H1 (cell line): ENCODE measurements around the gene JMJD7. TPM values are rescaled to one million over a fixed set of nuclear protein-coding genes. Genes with fewer than 3 reads are reported as not detected.

Experiments used
- CTCF ChIA-PET: fragments of 300-600 bp; sonication (Branson Sonifier 250); formaldehyde crosslinking; loops from one replicate; lab custom pipeline; 2021; ENCODE audit not compliant: partially characterized antibody; lab: Charles Lee
- POLR2A ChIA-PET: fragments of 300-600 bp; sonication (Branson Sonifier 250); formaldehyde crosslinking; loops from one replicate; lab custom pipeline; 2021; ENCODE audit warnings: inconsistent platforms; ENCODE audit not compliant: partially characterized antibody; lab: Charles Lee
- DNase-seq, 2 experiments: peaks; one replicate each; pipeline versions ENCODE4 v3.0.0 to v3.0.0-alpha.2; 2010 to 2022; ENCODE audit warnings: low spot score in 2 of 2, low read depth in 1 of 2, mixed read lengths in 1 of 2
- FAIRE-seq: peaks from 2 replicates; lab custom pipeline; 2011; peaks lifted over from hg19 to GRCh38; lab: Jason Lieb, UNC
- H2AFZ ChIP-seq: 2 replicates; pipeline ENCODE4 v1.8.1; 2012; ENCODE audit warnings: low read length, inconsistent platforms
- H2AK5ac ChIP-seq: 2 replicates; pipeline ENCODE4 v1.6.1; 2013; ENCODE audit warnings: low read depth, low read length
- H2BK120ac ChIP-seq: replicated peaks from 2 replicates; pipeline ENCODE3; 2013; ENCODE audit warnings: low read depth, low read length, inconsistent platforms
- H2BK12ac ChIP-seq: 2 replicates; pipeline ENCODE4 v1.6.1; 2013; ENCODE audit warnings: low read depth, low read length
- H2BK15ac ChIP-seq: 2 replicates; pipeline ENCODE4 v1.6.1; 2013; ENCODE audit warnings: low read length
- H2BK20ac ChIP-seq: 2 replicates; pipeline ENCODE4 v1.6.1; 2013; ENCODE audit warnings: low read length
- H2BK5ac ChIP-seq: 2 replicates; pipeline ENCODE4 v1.6.1; 2013; ENCODE audit warnings: low read depth, low read length
- H3K14ac ChIP-seq: 2 replicates; pipeline ENCODE4 v1.6.1; 2013; ENCODE audit warnings: inconsistent platforms; ENCODE audit not compliant: insufficient read length
- H3K18ac ChIP-seq: 2 replicates; pipeline ENCODE4 v1.6.1; 2013; ENCODE audit warnings: low read length; ENCODE audit errors: extremely low read depth
- H3K23ac ChIP-seq: 2 replicates; pipeline ENCODE4 v1.6.1; 2013; ENCODE audit warnings: inconsistent platforms; ENCODE audit not compliant: insufficient read length
- H3K23me2 ChIP-seq: 2 replicates; pipeline ENCODE4 v1.6.1; 2013; ENCODE audit warnings: low read depth, low read length
- H3K27ac ChIP-seq: 2 replicates; pipeline ENCODE4 v1.6.1; 2011; ENCODE audit warnings: low read depth, low read length, inconsistent platforms
- H3K27me3 ChIP-seq, 4 experiments: replicated peaks in 1 of 4; 1 replicate in 1 of 4; 2 replicates in 3 of 4; pipeline versions ENCODE4 v1.6.1 to v1.8.1; 2011 to 2013; ENCODE audit warnings: low read length in 3 of 4, mild to moderate bottlenecking in 3 of 4, inconsistent platforms in 2 of 4, mixed read lengths in 2 of 4, moderate library complexity in 1 of 4; ENCODE audit not compliant: control insufficient read depth in 3 of 4, insufficient read depth in 3 of 4; ENCODE audit errors: extremely low read depth in 1 of 4
- H3K36me3 ChIP-seq, 4 experiments: 2 replicates each; pipeline versions ENCODE4 v1.6.1 to v1.8.1; 2011 to 2013; ENCODE audit warnings: mild to moderate bottlenecking in 4 of 4, low read length in 3 of 4, moderate library complexity in 2 of 4, control low read depth in 1 of 4, inconsistent platforms in 1 of 4; ENCODE audit not compliant: insufficient read depth in 4 of 4, control insufficient read depth in 2 of 4
- H3K4ac ChIP-seq: replicated peaks from 2 replicates; pipeline ENCODE3; 2013; ENCODE audit warnings: low read length, low read depth, mixed read lengths, inconsistent platforms; ENCODE audit not compliant: insufficient read length
- H3K4me1 ChIP-seq, 4 experiments: replicated peaks in 1 of 4; 1 replicate in 1 of 4; 2 replicates in 3 of 4; pipeline versions ENCODE4 v1.6.1 to v1.8.1; 2011 to 2013; ENCODE audit warnings: low read length in 3 of 4, inconsistent platforms in 2 of 4, mixed read lengths in 1 of 4; ENCODE audit not compliant: insufficient read depth in 4 of 4, control insufficient read depth in 3 of 4
- H3K4me2 ChIP-seq, 2 experiments: 2 replicates each; pipeline versions ENCODE4 v1.6.1 to v1.8.1; 2011 to 2013; ENCODE audit warnings: low read depth in 2 of 2, low read length in 2 of 2, control low read depth in 1 of 2, inconsistent platforms in 1 of 2, mild to moderate bottlenecking in 1 of 2; ENCODE audit not compliant: insufficient read depth in 1 of 2
- H3K4me3 ChIP-seq, 4 experiments: fragments of 200-600, 300-600 bp in 1 of 4; sonication (generic), shearing (Covaris generic), sonication (Bioruptor Twin) in 1 of 4; 2 replicates each; pipeline versions ENCODE4 v1.5.1 to v1.8.1; 2011 to 2016; ENCODE audit warnings: low read length in 4 of 4, low read depth in 3 of 4, control low read depth in 2 of 4, inconsistent platforms in 2 of 4, mild to moderate bottlenecking in 2 of 4, mixed read lengths in 1 of 4, moderate library complexity in 1 of 4; ENCODE audit not compliant: insufficient read depth in 2 of 4; ENCODE audit errors: extremely low read depth in 1 of 4
- H3K56ac ChIP-seq: replicated peaks from 2 replicates; pipeline ENCODE3; 2013; ENCODE audit warnings: low read depth, mild to moderate bottlenecking, mixed read lengths, low read length, inconsistent platforms; ENCODE audit not compliant: insufficient read length
- H3K79me1 ChIP-seq: 2 replicates; pipeline ENCODE4 v1.6.1; 2013; ENCODE audit warnings: low read depth, low read length, control low read depth
- H3K79me2 ChIP-seq, 2 experiments: 2 replicates each; pipeline versions ENCODE4 v1.6.1 to v1.8.1; 2012 to 2013; ENCODE audit warnings: low read length in 2 of 2, mild to moderate bottlenecking in 2 of 2, inconsistent platforms in 1 of 2; ENCODE audit not compliant: insufficient read depth in 2 of 2, control insufficient read depth in 1 of 2
- H3K9ac ChIP-seq, 4 experiments: replicated peaks in 1 of 4; 1 replicate in 1 of 4; 2 replicates in 3 of 4; pipeline versions ENCODE4 v1.6.1 to v1.8.1; 2011 to 2013; ENCODE audit warnings: low read depth in 3 of 4, low read length in 3 of 4, control low read depth in 2 of 4, mild to moderate bottlenecking in 2 of 4, moderate library complexity in 2 of 4, inconsistent platforms in 1 of 4; ENCODE audit errors: extremely low read depth in 1 of 4
- H3K9me3 ChIP-seq, 2 experiments: 2 replicates each; pipeline versions ENCODE4 v1.6.1 to v1.8.1; 2012 to 2013; ENCODE audit warnings: mild to moderate bottlenecking in 2 of 2, moderate library complexity in 2 of 2, control low read depth in 1 of 2, inconsistent platforms in 1 of 2, low read depth in 1 of 2, low read length in 1 of 2, mixed read lengths in 1 of 2; ENCODE audit not compliant: insufficient read depth in 2 of 2
- H4K20me1 ChIP-seq, 2 experiments: replicated peaks in 1 of 2; 2 replicates each; pipeline versions ENCODE3 to v1.8.1; 2011 to 2013; ENCODE audit warnings: inconsistent platforms in 2 of 2, low read length in 2 of 2, mild to moderate bottlenecking in 1 of 2; ENCODE audit not compliant: insufficient read depth in 2 of 2, control insufficient read depth in 1 of 2
- H4K5ac ChIP-seq: 2 replicates; pipeline ENCODE4 v1.6.1; 2013; ENCODE audit warnings: low read length, low read depth, mixed read lengths, inconsistent platforms; ENCODE audit not compliant: insufficient read length
- H4K8ac ChIP-seq: 2 replicates; pipeline ENCODE4 v1.8.0; 2013; ENCODE audit warnings: mild to moderate bottlenecking, moderate library complexity, low read length, inconsistent platforms; ENCODE audit not compliant: insufficient read depth; ENCODE audit errors: extremely low read depth
- H4K91ac ChIP-seq: replicated peaks from 2 replicates; pipeline ENCODE3; 2013; ENCODE audit warnings: low read length, mixed read lengths, inconsistent platforms; ENCODE audit not compliant: insufficient read length
- polyA plus RNA-seq, 7 experiments: library from polyadenylated mRNA; depleted of rRNA in 3 of 7; stranded (reverse) in 5 of 7; unstranded in 2 of 7; fragments of >200 nt in 5 of 7; fragments of 200-250 nt in 2 of 7; gene quantifications; 1 replicate in 5 of 7; 2 replicates in 1 of 7; 4 replicates in 1 of 7; pipeline versions ENCODE4 v1.2.1 to v1.2.3, GENCODE V29; 2011 to 2013; ENCODE audit warnings: missing spikeins in 2 of 7, mixed read lengths in 2 of 7
- total RNA-seq: library from RNA; stranded (reverse); fragmentation: NEBNext Ultra II Directional; extraction: Animal tissue kit (Norgen Biotek cat#: 25700); gene quantifications from 2 replicates; pipeline ENCODE4 v1.2.1, GENCODE V29; 2021
- TF ChIP-seq, protein P1 (sequence below): fragments of 300-600 bp; sonication (generic); IDR thresholded peaks from 2 replicates; pipeline ENCODE4 v1.7.1; 2012; ENCODE audit warnings: low read length, moderate library complexity, mild to moderate bottlenecking, inconsistent platforms; ENCODE audit not compliant: insufficient replicate concordance

The JMJD7 gene
- total and polyA plus RNA-seq, 2 of the 8 experiments (the other 6 are each of a cell fraction or from before 2014, with no cell fraction given), result 15.0 to 20.0 TPM

DNA sequence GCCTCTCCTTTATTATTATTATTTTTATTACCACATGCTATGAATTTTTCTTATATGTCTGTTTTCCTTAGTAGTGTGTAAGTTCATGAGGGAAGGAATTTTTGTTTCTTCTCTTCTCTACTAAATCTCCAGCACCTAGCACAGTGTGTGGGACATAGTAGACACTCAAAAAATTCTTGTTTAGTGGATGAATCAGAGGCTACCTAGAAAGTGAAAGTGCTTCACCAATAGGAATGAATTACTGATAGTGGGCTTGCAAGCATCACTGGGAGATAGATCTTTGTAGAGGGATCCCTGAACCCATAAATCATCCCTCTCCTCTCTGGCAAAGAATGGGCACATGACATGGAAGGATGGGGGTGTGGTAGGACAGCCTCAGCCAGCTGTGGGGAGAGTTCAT is 57.4 kb downstream of the JMJD7 start:
- Histone ChIP-seq H3K4ac (no peak overlapping the region), H3K27me3 (peaks cover 21 to 32% (median 30%) of the 10 kb centered on the region in 4 experiments), H3K79me1 (no peaks in the 10 kb centered on the region), H3K79me2 (no peaks in the 10 kb centered on the region), H3K9me3 (no peaks in the 10 kb centered on the region), H4K20me1 (no peaks in the 10 kb centered on the region), H3K56ac (no peak overlapping the region), H4K8ac (no peak overlapping the region; the same call in 1 of the 2 replicates), H3K23ac (no peak overlapping the region), H2BK12ac (no peak overlapping the region), H3K9ac (no peak overlapping the region), H3K36me3 (no peaks in the 10 kb centered on the region), H2BK15ac (no peak overlapping the region), H3K18ac (no peak overlapping the region), H3K4me2 (no peak overlapping the region), H3K14ac (no peak overlapping the region), H3K27ac (no peak overlapping the region), H2AK5ac (no peak overlapping the region), H3K23me2 (peaks cover 4% of the 10 kb centered on the region; the same call in 1 of the 2 replicates), H2AFZ (no peak overlapping the region), H2BK20ac (no peak overlapping the region), H2BK120ac (no peak overlapping the region), H3K4me1 (peaks cover 0 to 9% (median 4%) of the 10 kb centered on the region in 4 experiments; a peak in 6 of 7 replicates), H4K91ac (no peak overlapping the region), H3K4me3 (no peak overlapping the region), H2BK5ac (no peak overlapping the region), H4K5ac (no peak overlapping the region)
- no peak for DNase-seq
- POLR2A ChIA-PET, result interaction anchor here (1.2 kb wide), 1 partner anchor 10 kb away, joined by 6 read pairs; no protein-coding TSS in a partner anchor
- CTCF ChIA-PET, result interaction anchor here (1.2 to 3.0 kb wide), 6 partner anchors 15 to 75 kb away, joined by 3 to 12 read pairs (median 6); no protein-coding TSS in a partner anchor
- FAIRE-seq, result no peak
- TF ChIP-seq, protein P1, sequence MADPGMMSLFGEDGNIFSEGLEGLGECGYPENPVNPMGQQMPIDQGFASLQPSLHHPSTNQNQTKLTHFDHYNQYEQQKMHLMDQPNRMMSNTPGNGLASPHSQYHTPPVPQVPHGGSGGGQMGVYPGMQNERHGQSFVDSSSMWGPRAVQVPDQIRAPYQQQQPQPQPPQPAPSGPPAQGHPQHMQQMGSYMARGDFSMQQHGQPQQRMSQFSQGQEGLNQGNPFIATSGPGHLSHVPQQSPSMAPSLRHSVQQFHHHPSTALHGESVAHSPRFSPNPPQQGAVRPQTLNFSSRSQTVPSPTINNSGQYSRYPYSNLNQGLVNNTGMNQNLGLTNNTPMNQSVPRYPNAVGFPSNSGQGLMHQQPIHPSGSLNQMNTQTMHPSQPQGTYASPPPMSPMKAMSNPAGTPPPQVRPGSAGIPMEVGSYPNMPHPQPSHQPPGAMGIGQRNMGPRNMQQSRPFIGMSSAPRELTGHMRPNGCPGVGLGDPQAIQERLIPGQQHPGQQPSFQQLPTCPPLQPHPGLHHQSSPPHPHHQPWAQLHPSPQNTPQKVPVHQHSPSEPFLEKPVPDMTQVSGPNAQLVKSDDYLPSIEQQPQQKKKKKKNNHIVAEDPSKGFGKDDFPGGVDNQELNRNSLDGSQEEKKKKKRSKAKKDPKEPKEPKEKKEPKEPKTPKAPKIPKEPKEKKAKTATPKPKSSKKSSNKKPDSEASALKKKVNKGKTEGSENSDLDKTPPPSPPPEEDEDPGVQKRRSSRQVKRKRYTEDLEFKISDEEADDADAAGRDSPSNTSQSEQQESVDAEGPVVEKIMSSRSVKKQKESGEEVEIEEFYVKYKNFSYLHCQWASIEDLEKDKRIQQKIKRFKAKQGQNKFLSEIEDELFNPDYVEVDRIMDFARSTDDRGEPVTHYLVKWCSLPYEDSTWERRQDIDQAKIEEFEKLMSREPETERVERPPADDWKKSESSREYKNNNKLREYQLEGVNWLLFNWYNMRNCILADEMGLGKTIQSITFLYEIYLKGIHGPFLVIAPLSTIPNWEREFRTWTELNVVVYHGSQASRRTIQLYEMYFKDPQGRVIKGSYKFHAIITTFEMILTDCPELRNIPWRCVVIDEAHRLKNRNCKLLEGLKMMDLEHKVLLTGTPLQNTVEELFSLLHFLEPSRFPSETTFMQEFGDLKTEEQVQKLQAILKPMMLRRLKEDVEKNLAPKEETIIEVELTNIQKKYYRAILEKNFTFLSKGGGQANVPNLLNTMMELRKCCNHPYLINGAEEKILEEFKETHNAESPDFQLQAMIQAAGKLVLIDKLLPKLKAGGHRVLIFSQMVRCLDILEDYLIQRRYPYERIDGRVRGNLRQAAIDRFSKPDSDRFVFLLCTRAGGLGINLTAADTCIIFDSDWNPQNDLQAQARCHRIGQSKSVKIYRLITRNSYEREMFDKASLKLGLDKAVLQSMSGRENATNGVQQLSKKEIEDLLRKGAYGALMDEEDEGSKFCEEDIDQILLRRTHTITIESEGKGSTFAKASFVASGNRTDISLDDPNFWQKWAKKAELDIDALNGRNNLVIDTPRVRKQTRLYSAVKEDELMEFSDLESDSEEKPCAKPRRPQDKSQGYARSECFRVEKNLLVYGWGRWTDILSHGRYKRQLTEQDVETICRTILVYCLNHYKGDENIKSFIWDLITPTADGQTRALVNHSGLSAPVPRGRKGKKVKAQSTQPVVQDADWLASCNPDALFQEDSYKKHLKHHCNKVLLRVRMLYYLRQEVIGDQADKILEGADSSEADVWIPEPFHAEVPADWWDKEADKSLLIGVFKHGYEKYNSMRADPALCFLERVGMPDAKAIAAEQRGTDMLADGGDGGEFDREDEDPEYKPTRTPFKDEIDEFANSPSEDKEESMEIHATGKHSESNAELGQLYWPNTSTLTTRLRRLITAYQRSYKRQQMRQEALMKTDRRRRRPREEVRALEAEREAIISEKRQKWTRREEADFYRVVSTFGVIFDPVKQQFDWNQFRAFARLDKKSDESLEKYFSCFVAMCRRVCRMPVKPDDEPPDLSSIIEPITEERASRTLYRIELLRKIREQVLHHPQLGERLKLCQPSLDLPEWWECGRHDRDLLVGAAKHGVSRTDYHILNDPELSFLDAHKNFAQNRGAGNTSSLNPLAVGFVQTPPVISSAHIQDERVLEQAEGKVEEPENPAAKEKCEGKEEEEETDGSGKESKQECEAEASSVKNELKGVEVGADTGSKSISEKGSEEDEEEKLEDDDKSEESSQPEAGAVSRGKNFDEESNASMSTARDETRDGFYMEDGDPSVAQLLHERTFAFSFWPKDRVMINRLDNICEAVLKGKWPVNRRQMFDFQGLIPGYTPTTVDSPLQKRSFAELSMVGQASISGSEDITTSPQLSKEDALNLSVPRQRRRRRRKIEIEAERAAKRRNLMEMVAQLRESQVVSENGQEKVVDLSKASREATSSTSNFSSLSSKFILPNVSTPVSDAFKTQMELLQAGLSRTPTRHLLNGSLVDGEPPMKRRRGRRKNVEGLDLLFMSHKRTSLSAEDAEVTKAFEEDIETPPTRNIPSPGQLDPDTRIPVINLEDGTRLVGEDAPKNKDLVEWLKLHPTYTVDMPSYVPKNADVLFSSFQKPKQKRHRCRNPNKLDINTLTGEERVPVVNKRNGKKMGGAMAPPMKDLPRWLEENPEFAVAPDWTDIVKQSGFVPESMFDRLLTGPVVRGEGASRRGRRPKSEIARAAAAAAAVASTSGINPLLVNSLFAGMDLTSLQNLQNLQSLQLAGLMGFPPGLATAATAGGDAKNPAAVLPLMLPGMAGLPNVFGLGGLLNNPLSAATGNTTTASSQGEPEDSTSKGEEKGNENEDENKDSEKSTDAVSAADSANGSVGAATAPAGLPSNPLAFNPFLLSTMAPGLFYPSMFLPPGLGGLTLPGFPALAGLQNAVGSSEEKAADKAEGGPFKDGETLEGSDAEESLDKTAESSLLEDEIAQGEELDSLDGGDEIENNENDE, result no peak
